HG03095 (cell line): ENCODE data around the gene SHISA8.

Source experiments
- ATAC-seq: cut with Tn5 transposase; IDR thresholded peaks from one replicate; pipeline ENCODE4 v1.9.1; 2021; ENCODE audit warnings: moderate library complexity; ENCODE audit not compliant: unreplicated experiment

Gene SHISA8

GRCh38 chr22:41862530-41863266 is 52.2 kb downstream of the SHISA8 start:
- ATAC-seq: peak; percentile 47

DNA sequence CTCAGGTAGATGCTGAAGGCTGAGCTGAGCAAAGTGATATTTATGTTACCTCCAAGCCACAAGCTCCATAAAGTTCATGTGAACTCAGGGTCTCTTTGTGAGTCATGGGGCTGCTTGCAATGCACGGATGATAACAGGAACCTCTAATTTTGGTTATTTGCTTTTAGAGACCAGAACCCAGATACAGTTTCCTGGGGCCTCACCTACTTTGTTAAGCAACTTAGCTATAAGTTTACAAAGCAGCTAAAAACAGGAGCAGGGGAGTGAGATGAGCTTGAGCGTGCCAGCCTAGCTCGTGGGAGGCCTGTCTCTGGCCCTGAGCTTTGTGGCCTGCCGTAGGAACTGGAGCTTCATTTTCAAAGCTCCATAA is 52.7 kb downstream of the SHISA8 start:
- peak; percentile 42 for ATAC-seq
